MM.1S (cell line): ENCODE results near the gene YTHDF1.

Experiments
- DNase-seq: peaks from one replicate; pipeline ENCODE4 v3.0.0-alpha.2; 2015
- H2AFZ ChIP-seq: fragments of 300-600 bp; sonication (generic); 2 replicates; pipeline ENCODE4 v1.6.0; 2016; ENCODE audit warnings: antibody characterized with exemption, low read length
- H3F3A ChIP-seq: fragments of 300-600 bp; sonication (generic); 2 replicates; pipeline ENCODE4 v1.6.1; 2016; ENCODE audit warnings: mild to moderate bottlenecking, antibody characterized with exemption, low read length, moderate library complexity, mixed read lengths; ENCODE audit not compliant: insufficient read depth
- H3K27ac ChIP-seq: fragments of 300-600 bp; sonication (generic); 2 replicates; pipeline ENCODE4 v1.5.1; 2016; ENCODE audit warnings: mild to moderate bottlenecking, low read length
- H3K27me3 ChIP-seq: fragments of 300-600 bp; sonication (generic); replicated peaks from 2 replicates; pipeline ENCODE4 v1.6.0; 2016; ENCODE audit warnings: low read length; ENCODE audit not compliant: insufficient read depth
- H3K36me3 ChIP-seq: fragments of 300-600 bp; sonication (generic); replicated peaks from 2 replicates; pipeline ENCODE4 v1.6.1; 2016; ENCODE audit warnings: mild to moderate bottlenecking, low read length, mixed read lengths; ENCODE audit not compliant: insufficient read depth
- H3K4me1 ChIP-seq: fragments of 300-600 bp; sonication (generic); 2 replicates; pipeline ENCODE4 v1.6.1; 2016; ENCODE audit warnings: low read length, mixed read lengths
- H3K4me2 ChIP-seq: fragments of 300-600 bp; sonication (generic); 2 replicates; pipeline ENCODE4 v1.6.0; 2016; ENCODE audit warnings: low read depth, low read length
- H3K4me3 ChIP-seq: fragments of 300-600 bp; sonication (generic); 2 replicates; pipeline ENCODE4 v1.5.1; 2016; ENCODE audit warnings: low read length, mixed read lengths
- H3K79me2 ChIP-seq: fragments of 300-600 bp; sonication (generic); 2 replicates; pipeline ENCODE4 v1.6.1; 2016; ENCODE audit warnings: mixed run types, low read length, mixed read lengths
- H3K9ac ChIP-seq: fragments of 300-600 bp; sonication (generic); 2 replicates; pipeline ENCODE4 v1.6.1; 2016; ENCODE audit warnings: low read length, mixed read lengths
- H3K9me2 ChIP-seq: fragments of 300-600 bp; sonication (generic); replicated peaks from 2 replicates; pipeline ENCODE4 v1.6.1; 2016; ENCODE audit warnings: mild to moderate bottlenecking, low read length, mixed read lengths; ENCODE audit not compliant: insufficient read depth
- H3K9me3 ChIP-seq: fragments of 300-600 bp; sonication (generic); replicated peaks from 2 replicates; pipeline ENCODE4 v1.6.1; 2016; ENCODE audit warnings: mild to moderate bottlenecking, low read length, mixed read lengths; ENCODE audit not compliant: insufficient read depth
- H4K20me1 ChIP-seq: fragments of 300-600 bp; sonication (generic); 2 replicates; pipeline ENCODE4 v1.6.1; 2016; ENCODE audit warnings: mild to moderate bottlenecking, low read length, moderate library complexity, mixed read lengths; ENCODE audit not compliant: insufficient read depth
- EZH2 ChIP-seq: fragments of 300-600 bp; sonication (generic); optimal IDR thresholded peaks from 2 replicates; pipeline ENCODE3; 2017; ENCODE audit warnings: low read depth, mild to moderate bottlenecking, antibody characterized with exemption, low read length, mixed read lengths
- EZH2phosphoT487 ChIP-seq: fragments of 300-600 bp; sonication (generic); IDR thresholded peaks from 2 replicates; pipeline ENCODE4 v1.6.1; 2018; ENCODE audit warnings: antibody characterized with exemption, low read length
- TF ChIP-seq, protein P1 (sequence below): fragments of 300-600 bp; sonication (generic); IDR thresholded peaks from 2 replicates; pipeline ENCODE4 v1.5.1; 2016; ENCODE audit warnings: antibody characterized with exemption, low read length, mixed read lengths

YTHDF1 gene

DNA sequence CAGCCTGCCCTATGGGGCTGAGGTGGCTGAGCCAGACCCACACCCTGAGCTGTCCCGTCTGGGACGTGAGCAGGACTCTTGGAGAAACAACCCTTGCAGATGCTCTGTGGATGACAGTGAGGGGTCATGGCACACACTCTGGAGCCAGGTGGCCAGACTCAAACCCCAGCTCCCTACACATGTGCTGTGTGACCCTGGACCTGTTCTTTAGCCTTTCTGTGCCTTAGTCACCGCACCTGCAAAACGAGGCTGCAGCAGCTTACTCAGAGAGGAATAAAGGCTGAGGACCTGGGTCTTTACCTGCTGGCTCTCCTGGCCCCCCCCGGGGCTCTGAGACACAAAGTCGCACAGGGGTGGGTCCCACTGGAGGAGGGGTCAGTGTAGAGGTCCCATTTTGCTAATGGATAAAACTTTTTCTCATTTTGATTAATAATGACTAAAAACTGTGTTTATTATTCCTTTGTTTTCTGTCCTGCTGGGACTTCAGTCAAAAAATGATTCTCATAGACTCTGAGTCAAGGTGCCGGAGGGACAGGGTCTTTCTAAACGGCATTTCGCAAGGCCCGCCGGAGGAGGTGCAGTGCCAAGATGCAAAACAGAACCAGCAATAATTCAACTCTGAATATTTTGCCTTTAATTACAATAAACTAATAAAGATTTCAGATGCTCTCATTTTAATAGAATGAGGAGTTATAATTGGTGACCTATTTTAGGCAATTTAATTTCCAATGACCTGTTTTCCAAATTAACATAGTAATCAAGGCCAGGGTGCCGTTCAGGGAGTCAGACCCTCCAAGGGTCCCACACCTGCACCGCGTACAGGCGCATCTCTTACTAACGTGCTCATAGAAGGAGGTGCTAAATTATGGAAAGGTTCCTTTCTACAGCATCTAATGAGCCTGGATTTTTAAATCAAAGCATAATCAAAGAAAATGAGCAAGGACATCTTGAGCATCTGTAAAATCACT lies 62.4 kb downstream of the YTHDF1 start:
- Histone ChIP-seq H3K9me2 (no peaks in the 10 kb centered on the region), H3K4me3 (no peak overlapping the region), H3K27ac (no peak overlapping the region), H3K36me3 (no peaks in the 10 kb centered on the region), H3K79me2 (no peaks in the 10 kb centered on the region), H4K20me1 (no peaks in the 10 kb centered on the region), H3K4me2 (no peak overlapping the region), H3K4me1 (no peaks in the 10 kb centered on the region), H3K27me3 (peaks cover 87% of the 10 kb centered on the region), H2AFZ (no peak overlapping the region), H3K9ac (no peak overlapping the region), H3K9me3 (no peaks in the 10 kb centered on the region), H3F3A (no peaks in the 10 kb centered on the region)
- TF ChIP-seq EZH2 (no peak), EZH2phosphoT487 (0 out of 2 replicates have a peak, but pooled peaks have one; percentile 38)
- DNase-seq = no peak

DNA sequence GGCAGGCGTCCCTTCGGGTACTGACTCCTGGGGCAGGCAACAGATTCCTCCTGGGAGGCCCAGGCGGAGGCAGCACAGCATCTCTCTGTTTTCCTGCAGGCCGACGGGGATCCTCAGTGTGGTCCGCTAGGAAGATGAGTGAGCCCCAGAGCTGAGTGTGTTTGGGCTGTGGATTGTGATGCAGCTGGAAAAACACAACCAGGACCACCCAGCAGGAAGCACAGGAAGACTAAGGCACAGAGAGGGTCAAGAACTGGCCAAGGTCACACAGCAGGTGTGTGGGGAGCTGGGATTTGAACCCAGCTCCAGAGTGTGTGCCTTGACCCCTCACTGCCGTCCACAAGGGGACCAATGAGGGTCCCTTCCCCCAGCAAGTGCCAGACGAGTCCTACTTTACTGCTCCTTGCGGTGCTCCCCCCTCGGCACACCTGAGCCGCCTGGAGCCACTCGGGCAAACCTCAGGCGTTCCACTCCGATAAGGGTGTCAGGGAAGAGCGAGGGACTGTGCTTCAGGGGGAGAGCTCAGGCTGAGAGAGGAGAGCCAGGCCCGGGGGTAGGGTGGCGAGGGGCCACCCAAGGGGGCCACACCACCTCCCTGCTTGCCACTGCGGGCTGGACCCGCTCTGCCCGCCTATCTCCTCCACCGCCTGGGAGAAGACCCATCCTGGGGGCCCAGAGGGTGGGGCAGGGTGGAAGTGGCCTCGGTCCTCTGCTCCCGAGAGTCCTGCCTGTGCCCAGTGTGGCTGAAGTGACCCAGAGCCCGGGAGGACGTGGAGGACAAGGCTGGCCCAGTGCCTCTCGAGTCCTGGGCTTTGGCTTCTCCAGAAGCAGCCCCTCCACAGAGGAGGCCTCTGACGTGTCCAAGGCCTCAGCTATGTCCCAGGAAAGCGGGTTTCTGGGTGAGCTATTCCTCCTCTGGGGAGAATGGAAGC lies 63.3 kb downstream of the YTHDF1 start:
- Histone ChIP-seq H4K20me1 (no peaks in the 10 kb centered on the region), H3K4me3 (no peak overlapping the region), H3K27ac (no peak overlapping the region), H3K9ac (no peak overlapping the region), H3K36me3 (no peaks in the 10 kb centered on the region), H3F3A (no peaks in the 10 kb centered on the region), H2AFZ (no peak overlapping the region), H3K79me2 (no peaks in the 10 kb centered on the region), H3K9me3 (no peaks in the 10 kb centered on the region), H3K4me1 (no peaks in the 10 kb centered on the region), H3K27me3 (peaks cover 92% of the 10 kb centered on the region), H3K9me2 (no peaks in the 10 kb centered on the region), H3K4me2 (no peak overlapping the region)
- TF ChIP-seq, protein P1, sequence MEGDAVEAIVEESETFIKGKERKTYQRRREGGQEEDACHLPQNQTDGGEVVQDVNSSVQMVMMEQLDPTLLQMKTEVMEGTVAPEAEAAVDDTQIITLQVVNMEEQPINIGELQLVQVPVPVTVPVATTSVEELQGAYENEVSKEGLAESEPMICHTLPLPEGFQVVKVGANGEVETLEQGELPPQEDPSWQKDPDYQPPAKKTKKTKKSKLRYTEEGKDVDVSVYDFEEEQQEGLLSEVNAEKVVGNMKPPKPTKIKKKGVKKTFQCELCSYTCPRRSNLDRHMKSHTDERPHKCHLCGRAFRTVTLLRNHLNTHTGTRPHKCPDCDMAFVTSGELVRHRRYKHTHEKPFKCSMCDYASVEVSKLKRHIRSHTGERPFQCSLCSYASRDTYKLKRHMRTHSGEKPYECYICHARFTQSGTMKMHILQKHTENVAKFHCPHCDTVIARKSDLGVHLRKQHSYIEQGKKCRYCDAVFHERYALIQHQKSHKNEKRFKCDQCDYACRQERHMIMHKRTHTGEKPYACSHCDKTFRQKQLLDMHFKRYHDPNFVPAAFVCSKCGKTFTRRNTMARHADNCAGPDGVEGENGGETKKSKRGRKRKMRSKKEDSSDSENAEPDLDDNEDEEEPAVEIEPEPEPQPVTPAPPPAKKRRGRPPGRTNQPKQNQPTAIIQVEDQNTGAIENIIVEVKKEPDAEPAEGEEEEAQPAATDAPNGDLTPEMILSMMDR = no peak
- TF ChIP-seq EZH2 (no peak), EZH2phosphoT487 (no peak)
- DNase-seq = no peak

DNA sequence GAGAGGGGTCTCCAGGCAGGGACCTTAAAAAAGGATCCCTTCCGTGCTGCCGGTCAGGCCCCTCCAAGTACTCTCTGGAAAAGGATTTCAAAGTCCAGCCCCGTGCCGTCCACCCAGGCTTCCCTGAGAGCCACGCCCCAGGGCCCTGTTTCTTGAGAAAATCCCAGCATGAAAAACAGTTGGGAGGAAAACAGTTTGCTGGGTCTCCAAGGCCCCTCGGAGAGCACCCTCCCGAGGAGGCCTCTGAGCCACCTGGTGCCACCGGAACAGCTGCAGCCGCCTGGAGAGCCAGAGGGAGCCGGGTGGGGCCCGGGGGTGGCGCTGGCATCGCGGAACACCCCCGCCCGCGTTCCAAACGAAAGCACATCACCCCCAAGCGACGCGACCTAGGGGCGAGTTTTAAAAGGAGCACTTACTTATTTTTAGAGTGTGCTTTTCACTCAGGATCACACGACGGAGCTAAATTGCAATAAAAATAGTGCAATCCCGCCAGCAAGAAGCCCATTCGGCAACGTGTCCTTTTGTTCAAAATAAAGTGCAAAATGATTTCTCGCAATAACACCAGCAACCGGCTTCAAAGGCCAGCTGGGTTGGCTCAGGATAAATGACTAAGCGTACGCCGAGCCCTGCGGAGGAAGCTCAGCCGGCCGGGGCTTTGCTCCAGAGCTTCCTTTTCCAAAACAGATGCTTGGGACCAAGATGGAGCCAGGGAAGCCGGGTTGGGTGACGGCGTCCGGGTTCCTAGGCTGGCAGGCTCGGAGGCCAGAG lies 64.2 kb downstream of the YTHDF1 start:
- H3K27me3 ChIP-seq = peaks cover 96% of the 10 kb centered on the region
- no peak overlapping the region for H3K4me3 ChIP-seq
- no peak overlapping the region for H3K27ac ChIP-seq
- H3F3A ChIP-seq = no peaks in the 10 kb centered on the region
- no peaks in the 10 kb centered on the region for H3K4me1 ChIP-seq
- no peaks in the 10 kb centered on the region for H3K36me3 ChIP-seq
- H3K9ac ChIP-seq = no peak overlapping the region
- H3K9me3 ChIP-seq = no peaks in the 10 kb centered on the region
- no peak overlapping the region for H2AFZ ChIP-seq
- no peaks in the 10 kb centered on the region for H3K79me2 ChIP-seq
- no peak for DNase-seq
- H3K4me2 ChIP-seq = no peak overlapping the region
- no peaks in the 10 kb centered on the region for H3K9me2 ChIP-seq
- H4K20me1 ChIP-seq = no peaks in the 10 kb centered on the region
- no peak for TF ChIP-seq EZH2phosphoT487
- no peak for TF ChIP-seq EZH2
- TF ChIP-seq, protein P1 = no peak
